Right forelimb (tissue), 1 donor: ENCODE data around the gene PPP1R2.
"Not testable (repeated sequence)": the region's sequence is repeated elsewhere in the genome, so short reads cannot be mapped to it uniquely, and the experiment has no call there.

Source experiments
- DNase-seq: peaks from one replicate; pipeline ENCODE4 v3.0.0-alpha.2; 2018

Gene PPP1R2

GRCh38 chr3:195535293-195535692 is 7.8 kb downstream of the PPP1R2 start:
- no peak for DNase-seq

GRCh38 chr3:195532834-195533233 is 10.3 kb downstream of the PPP1R2 start:
- no peak for DNase-seq

GRCh38 chr3:195532345-195532744 is 10.8 kb downstream of the PPP1R2 start:
- no peak for DNase-seq

GRCh38 chr3:195531683-195532082 is 11.4 kb downstream of the PPP1R2 start:
- DNase-seq, result no peak

GRCh38 chr3:195526492-195526891 is 16.6 kb downstream of the PPP1R2 start:
- DNase-seq, result no peak

- no peak for DNase-seq
These were observed 18.8 kb downstream of the PPP1R2 start for GRCh38 chr3:195524171-195524896.

- DNase-seq, result no peak
These were observed 20.7 kb downstream of the PPP1R2 start for GRCh38 chr3:195522254-195523023.

GRCh38 chr3:195517030-195517429 is 26.1 kb downstream of the PPP1R2 start:
- DNase-seq, result no peak

GRCh38 chr3:195514610-195515235 is 28.4 kb downstream of the PPP1R2 start:
- not testable (repeated sequence) for DNase-seq

GRCh38 chr3:195512798-195513345 is 30.3 kb downstream of the PPP1R2 start:
- no peak for DNase-seq

- DNase-seq, result no peak
These were observed 32.0 kb downstream of the PPP1R2 start for GRCh38 chr3:195511136-195511535.

GRCh38 chr3:195508185-195508584 is 34.9 kb downstream of the PPP1R2 start:
- DNase-seq, result no peak

- no peak for DNase-seq
These were observed 67.5 kb downstream of the PPP1R2 start for GRCh38 chr3:195475614-195476013.

GRCh38 chr3:195475116-195475515 is 68.0 kb downstream of the PPP1R2 start:
- DNase-seq, result not testable (repeated sequence)

- DNase-seq, result no peak
These were observed 74.3 kb downstream of the PPP1R2 start for GRCh38 chr3:195468841-195469240.

GRCh38 chr3:195468391-195468776 is 74.7 kb downstream of the PPP1R2 start:
- no peak for DNase-seq

GRCh38 chr3:195467641-195468390 is 75.3 kb downstream of the PPP1R2 start:
- DNase-seq, result no peak

GRCh38 chr3:195466251-195466650 is 76.9 kb downstream of the PPP1R2 start:
- no peak for DNase-seq
